Right lobe of liver (tissue), 4 donors: Measurements from ENCODE around the gene PROK1.

Experiments used
- POLR2A ChIP-seq: fragments of 450-650 bp; IDR thresholded peaks from one replicate; pipeline ENCODE4 v1.6.1; 2017; ENCODE audit warnings: antibody characterized with exemption, mild to moderate bottlenecking
- TF ChIP-seq, protein P1 (sequence below), 4 donors: fragments of 200-600 bp in 3 of 4; fragments of 450-650 bp in 1 of 4; IDR thresholded peaks; one replicate each; pipeline versions ENCODE4 v1.5.1 to v1.8.0; 2016 to 2022; ENCODE audit warnings: antibody characterized with exemption in 4 of 4, mild to moderate bottlenecking in 2 of 4
- donor health status: DM: no; HTN: no; CAD: no.
- donor health status: DM: no; HTN: no; CAD: no.
- donor health status: DM: no; HTN: yes; CAD: no.

DNA sequence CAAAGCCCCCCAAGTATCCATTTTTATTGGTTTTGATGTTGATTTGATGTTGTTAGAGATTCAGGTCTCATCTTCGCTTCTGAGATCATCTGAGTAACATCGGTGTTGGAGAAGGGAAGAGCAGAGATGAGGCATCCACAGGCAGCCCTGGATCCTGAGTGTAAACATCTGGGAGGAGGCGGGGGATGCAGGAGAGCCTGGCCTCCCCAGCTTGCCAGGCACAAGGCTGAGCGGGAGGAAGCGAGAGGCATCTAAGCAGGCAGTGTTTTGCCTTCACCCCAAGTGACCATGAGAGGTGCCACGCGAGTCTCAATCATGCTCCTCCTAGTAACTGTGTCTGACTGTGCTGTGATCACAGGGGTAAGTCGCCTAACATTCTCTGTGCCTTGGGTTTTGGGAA is at the start of gene PROK1:
- TF ChIP-seq, protein P1, sequence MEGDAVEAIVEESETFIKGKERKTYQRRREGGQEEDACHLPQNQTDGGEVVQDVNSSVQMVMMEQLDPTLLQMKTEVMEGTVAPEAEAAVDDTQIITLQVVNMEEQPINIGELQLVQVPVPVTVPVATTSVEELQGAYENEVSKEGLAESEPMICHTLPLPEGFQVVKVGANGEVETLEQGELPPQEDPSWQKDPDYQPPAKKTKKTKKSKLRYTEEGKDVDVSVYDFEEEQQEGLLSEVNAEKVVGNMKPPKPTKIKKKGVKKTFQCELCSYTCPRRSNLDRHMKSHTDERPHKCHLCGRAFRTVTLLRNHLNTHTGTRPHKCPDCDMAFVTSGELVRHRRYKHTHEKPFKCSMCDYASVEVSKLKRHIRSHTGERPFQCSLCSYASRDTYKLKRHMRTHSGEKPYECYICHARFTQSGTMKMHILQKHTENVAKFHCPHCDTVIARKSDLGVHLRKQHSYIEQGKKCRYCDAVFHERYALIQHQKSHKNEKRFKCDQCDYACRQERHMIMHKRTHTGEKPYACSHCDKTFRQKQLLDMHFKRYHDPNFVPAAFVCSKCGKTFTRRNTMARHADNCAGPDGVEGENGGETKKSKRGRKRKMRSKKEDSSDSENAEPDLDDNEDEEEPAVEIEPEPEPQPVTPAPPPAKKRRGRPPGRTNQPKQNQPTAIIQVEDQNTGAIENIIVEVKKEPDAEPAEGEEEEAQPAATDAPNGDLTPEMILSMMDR (IDR thresholded peaks at IDR 0.05), result no peak
- TF ChIP-seq POLR2A, result no peak
